ENCODE data around the gene PDLIM5. TPM values are rescaled to one million over a fixed set of nuclear protein-coding genes. Genes with fewer than 3 reads are reported as not detected.
A peak's percentile ranks its signal among the peaks of the same experiment; 100 is the strongest.

The PDLIM5 gene
- total RNA-seq, 6 experiments from 2014 or later, result 152 to 240 (median 171) TPM

GRCh38 chr4:94439606-94440005 is 12.1 kb upstream of the PDLIM5 start:
- no peaks in the 10 kb centered on the region for H3K36me3 Mint-ChIP-seq (ENCODE audit: low read depth)
- no peak for DNase-seq
- H3K4me1 Mint-ChIP-seq (ENCODE audit: low read depth), result peaks cover 2% of the 10 kb centered on the region
- H3K27me3 Mint-ChIP-seq (ENCODE audit: insufficient read depth), result peaks cover 3% of the 10 kb centered on the region; the same call in 1 of the 2 replicates
- no peak overlapping the region for H3K27ac Mint-ChIP-seq
- TF ChIP-seq CTCF (IDR thresholded peaks at IDR 0.05), result no peak
- H3K4me3 Mint-ChIP-seq, result no peak overlapping the region
- no peaks in the 10 kb centered on the region for H3K9me3 Mint-ChIP-seq

GRCh38 chr4:94441838-94442237 is 9.9 kb upstream of the PDLIM5 start:
- no peak for TF ChIP-seq CTCF (IDR thresholded peaks at IDR 0.05)
- peaks cover 3% of the 10 kb centered on the region; the same call in 1 of the 2 replicates for H3K27me3 Mint-ChIP-seq (ENCODE audit: insufficient read depth)
- H3K4me3 Mint-ChIP-seq, result no peak overlapping the region
- no peak for DNase-seq
- H3K4me1 Mint-ChIP-seq (ENCODE audit: low read depth), result peaks cover 24% of the 10 kb centered on the region
- no peak overlapping the region for H3K27ac Mint-ChIP-seq
- H3K36me3 Mint-ChIP-seq (ENCODE audit: low read depth), result no peaks in the 10 kb centered on the region
- H3K9me3 Mint-ChIP-seq, result no peaks in the 10 kb centered on the region

GRCh38 chr4:94442251-94442650 is 9.5 kb upstream of the PDLIM5 start:
- H3K27me3 Mint-ChIP-seq (ENCODE audit: insufficient read depth), result peaks cover 2% of the 10 kb centered on the region; the same call in 1 of the 2 replicates
- no peak overlapping the region for H3K4me3 Mint-ChIP-seq
- peaks cover 28% of the 10 kb centered on the region for H3K4me1 Mint-ChIP-seq (ENCODE audit: low read depth)
- H3K9me3 Mint-ChIP-seq, result no peaks in the 10 kb centered on the region
- no peak overlapping the region for H3K27ac Mint-ChIP-seq
- DNase-seq, result no peak
- no peak for TF ChIP-seq CTCF (IDR thresholded peaks at IDR 0.05)
- no peaks in the 10 kb centered on the region for H3K36me3 Mint-ChIP-seq (ENCODE audit: low read depth)

GRCh38 chr4:94446386-94446785 is 5.4 kb upstream of the PDLIM5 start:
- H3K27ac Mint-ChIP-seq, result peak overlapping the region; percentile 71
- H3K9me3 Mint-ChIP-seq, result no peaks in the 10 kb centered on the region
- peak; percentile 90 for DNase-seq
- peaks cover 56% of the 10 kb centered on the region for H3K4me1 Mint-ChIP-seq (ENCODE audit: low read depth)
- no peak for TF ChIP-seq CTCF (IDR thresholded peaks at IDR 0.05)
- H3K27me3 Mint-ChIP-seq (ENCODE audit: insufficient read depth), result no peaks in the 10 kb centered on the region
- H3K36me3 Mint-ChIP-seq (ENCODE audit: low read depth), result no peaks in the 10 kb centered on the region
- H3K4me3 Mint-ChIP-seq, result peak overlapping the region; percentile 37

- no peaks in the 10 kb centered on the region for H3K9me3 Mint-ChIP-seq
- H3K4me3 Mint-ChIP-seq, result peak overlapping the region; percentile 9
- H3K4me1 Mint-ChIP-seq (ENCODE audit: low read depth), result peaks cover 58% of the 10 kb centered on the region
- peaks cover 5% of the 10 kb centered on the region for H3K36me3 Mint-ChIP-seq (ENCODE audit: low read depth)
- no peaks in the 10 kb centered on the region for H3K27me3 Mint-ChIP-seq (ENCODE audit: insufficient read depth)
- H3K27ac Mint-ChIP-seq, result peak overlapping the region; percentile 71
- peak; percentile 39 for DNase-seq
- TF ChIP-seq CTCF (IDR thresholded peaks at IDR 0.05), result no peak
Observed at GRCh38 chr4:94447754-94448411, 3.9 kb upstream of the PDLIM5 start.

Data from HFFc6 (cell line).